GM12874 (cell line): ENCODE measurements around the gene ABHD17B.

Source experiments
- TF ChIP-seq, protein P1 (sequence below): IDR thresholded peaks from 2 replicates; pipeline ENCODE4 v1.5.1; 2011; ENCODE audit warnings: low read depth, mild to moderate bottlenecking, control low read depth, low read length, moderate library complexity; ENCODE audit not compliant: insufficient read depth

The ABHD17B gene

DNA sequence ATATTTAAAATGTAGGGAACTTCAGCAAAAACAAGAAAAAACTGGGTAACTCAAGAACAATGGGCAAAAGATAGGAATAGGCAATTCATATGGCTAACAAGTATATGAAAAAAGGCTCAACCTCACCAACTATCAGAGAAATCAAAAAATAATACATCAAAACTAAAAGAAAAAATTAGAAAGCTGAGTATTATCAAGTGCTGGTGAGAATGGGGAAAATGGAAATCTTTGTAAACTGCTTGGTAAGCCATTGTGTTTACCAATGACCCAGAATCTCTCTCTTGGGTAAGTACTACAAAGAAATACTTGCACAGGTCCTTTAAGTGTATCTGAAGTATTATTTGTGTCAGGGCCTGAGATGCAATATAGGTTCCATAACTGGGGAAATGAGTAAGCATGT, 27.0 kb downstream of the ABHD17B start:
- TF ChIP-seq, protein P1, sequence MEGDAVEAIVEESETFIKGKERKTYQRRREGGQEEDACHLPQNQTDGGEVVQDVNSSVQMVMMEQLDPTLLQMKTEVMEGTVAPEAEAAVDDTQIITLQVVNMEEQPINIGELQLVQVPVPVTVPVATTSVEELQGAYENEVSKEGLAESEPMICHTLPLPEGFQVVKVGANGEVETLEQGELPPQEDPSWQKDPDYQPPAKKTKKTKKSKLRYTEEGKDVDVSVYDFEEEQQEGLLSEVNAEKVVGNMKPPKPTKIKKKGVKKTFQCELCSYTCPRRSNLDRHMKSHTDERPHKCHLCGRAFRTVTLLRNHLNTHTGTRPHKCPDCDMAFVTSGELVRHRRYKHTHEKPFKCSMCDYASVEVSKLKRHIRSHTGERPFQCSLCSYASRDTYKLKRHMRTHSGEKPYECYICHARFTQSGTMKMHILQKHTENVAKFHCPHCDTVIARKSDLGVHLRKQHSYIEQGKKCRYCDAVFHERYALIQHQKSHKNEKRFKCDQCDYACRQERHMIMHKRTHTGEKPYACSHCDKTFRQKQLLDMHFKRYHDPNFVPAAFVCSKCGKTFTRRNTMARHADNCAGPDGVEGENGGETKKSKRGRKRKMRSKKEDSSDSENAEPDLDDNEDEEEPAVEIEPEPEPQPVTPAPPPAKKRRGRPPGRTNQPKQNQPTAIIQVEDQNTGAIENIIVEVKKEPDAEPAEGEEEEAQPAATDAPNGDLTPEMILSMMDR: no peak

DNA sequence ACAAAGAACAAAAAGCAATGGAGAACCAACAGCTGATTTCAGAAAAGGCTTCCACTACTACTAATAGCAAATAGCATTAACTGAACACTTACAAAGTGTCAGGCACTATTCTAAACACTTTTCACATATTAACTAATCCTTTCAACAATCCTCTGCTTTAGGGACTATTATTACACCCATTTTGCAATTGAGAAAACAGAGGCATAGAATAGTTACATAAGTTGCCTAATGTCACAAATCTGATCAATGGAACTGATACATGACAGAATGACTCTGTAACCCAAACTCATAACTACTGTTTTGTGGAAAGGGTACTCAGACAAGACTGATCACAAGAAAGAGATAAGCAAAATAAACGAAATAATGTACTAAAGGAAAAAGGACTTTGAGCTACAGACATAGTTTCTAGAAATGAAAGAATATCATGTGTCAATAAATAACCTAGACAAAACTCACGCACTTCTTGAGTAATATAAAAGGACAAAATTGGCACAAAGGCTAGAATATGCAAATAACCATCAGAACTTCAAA, 31.3 kb downstream of the ABHD17B start:
- TF ChIP-seq, protein P1: no peak

GRCh38 chr9:71878327-71879274, 32.4 kb downstream of the ABHD17B start:
- TF ChIP-seq, protein P1: no peak

GRCh38 chr9:71876829-71877228, 34.2 kb downstream of the ABHD17B start:
- TF ChIP-seq, protein P1: no peak

- TF ChIP-seq, protein P1: no peak
These were observed 34.9 kb downstream of the ABHD17B start for GRCh38 chr9:71876106-71876505.

GRCh38 chr9:71875345-71875744, 35.6 kb downstream of the ABHD17B start:
- TF ChIP-seq, protein P1: no peak

GRCh38 chr9:71863631-71864030, 47.4 kb downstream of the ABHD17B start:
- TF ChIP-seq, protein P1: no peak
